ENCODE measurements around the gene DCAF8.
"Not testable (repeated sequence)": the region's sequence is repeated elsewhere in the genome, so short reads cannot be mapped to it uniquely, and the experiment has no call there.

DCAF8 gene

GRCh38 chr1:160261893-160262794, at the start of gene DCAF8:
Gene DCAF8, minus strand, starts transcription at chr1:160262549. Its CDS starts 18,541 bp downstream, at chr1:160244008.
- DNase-seq = peak; percentile 97

GRCh38 chr1:160309571-160309970, 47.2 kb upstream of the DCAF8 start:
- no peak for DNase-seq

- DNase-seq = peak; percentile 65
Observed at GRCh38 chr1:160309185-160309557, 46.8 kb upstream of the DCAF8 start.

- DNase-seq = no peak
Observed at GRCh38 chr1:160308451-160309184, 46.3 kb upstream of the DCAF8 start.

GRCh38 chr1:160307118-160307791, 44.9 kb upstream of the DCAF8 start:
- no peak for DNase-seq

GRCh38 chr1:160300173-160300572, 37.8 kb upstream of the DCAF8 start:
- DNase-seq = no peak

GRCh38 chr1:160296036-160296435, 33.7 kb upstream of the DCAF8 start:
- no peak for DNase-seq

- DNase-seq = no peak
Observed at GRCh38 chr1:160293020-160293968, 30.9 kb upstream of the DCAF8 start.

- peak; percentile 54 for DNase-seq
Observed at GRCh38 chr1:160291248-160292220, 29.2 kb upstream of the DCAF8 start.

GRCh38 chr1:160287769-160288168, 25.4 kb upstream of the DCAF8 start:
- DNase-seq = not testable (repeated sequence)

- no peak for DNase-seq
Observed at GRCh38 chr1:160285506-160285905, 23.2 kb upstream of the DCAF8 start.

- DNase-seq = peak; percentile 91
Observed at GRCh38 chr1:160284782-160285344, 22.5 kb upstream of the DCAF8 start, which contains the start of gene PEX19. Gene PEX19, minus strand, starts transcription at chr1:160285133. Its CDS starts 9 bp downstream, at chr1:160285124.

GRCh38 chr1:160284220-160284781, 22.0 kb upstream of the DCAF8 start:
- peak; percentile 73 for DNase-seq

GRCh38 chr1:160282807-160283206, 20.5 kb upstream of the DCAF8 start:
- DNase-seq = no peak

GRCh38 chr1:160277987-160278386, 15.6 kb upstream of the DCAF8 start:
- no peak for DNase-seq

- DNase-seq = no peak
Observed at GRCh38 chr1:160277330-160277729, 15.0 kb upstream of the DCAF8 start.

- DNase-seq = no peak
Observed at GRCh38 chr1:160271025-160271424, 8.7 kb upstream of the DCAF8 start.

- DNase-seq = no peak
Observed at GRCh38 chr1:160267284-160267991, 5.1 kb upstream of the DCAF8 start.

- no peak for DNase-seq
Observed at GRCh38 chr1:160264795-160265307, 2.5 kb upstream of the DCAF8 start.
